ENCODE results near the gene DNAJC19.

The DNAJC19 gene

GRCh38 chr3:180959691-180960090 is 29.8 kb downstream of the DNAJC19 start:
- DNase-seq, result no peak

- DNase-seq, result no peak
Measured at GRCh38 chr3:180947761-180948390, 41.7 kb downstream of the DNAJC19 start.

GRCh38 chr3:180940826-180941225 is 48.7 kb downstream of the DNAJC19 start:
- no peak for DNase-seq

GRCh38 chr3:180934638-180935037 is 54.9 kb downstream of the DNAJC19 start:
- no peak for DNase-seq
